B cell (primary cell): Measurements from ENCODE around the gene WDSUB1. TPM values are rescaled to one million over a fixed set of nuclear protein-coding genes. Genes with fewer than 3 reads are reported as not detected.

ENCODE experiments used
- ATAC-seq: fragments of 200-7000 bp; cut with Tn5 transposase; one replicate; pipeline ENCODE4 v1.10.0; 2021; ENCODE audit warnings: low read depth, mild to moderate bottlenecking, moderate number of reproducible peaks, moderate library complexity
- CTCF ChIA-PET: fragments of 350-600 bp; sonication (Branson Sonifier 250); formaldehyde crosslinking; loops from one replicate; lab custom pipeline; 2021; ENCODE audit warnings: antibody characterized with exemption, inconsistent platforms; lab: Charles Lee
- POLR2A ChIA-PET: fragments of 350-600 bp; sonication (Branson Sonifier 250); formaldehyde crosslinking; loops from one replicate; lab custom pipeline; 2021; ENCODE audit warnings: antibody characterized with exemption; lab: Charles Lee
- DNase-seq: peaks from one replicate; pipeline ENCODE4 v3.0.0; 2013
- H2AFZ ChIP-seq: 2 replicates; pipeline ENCODE4 v1.6.1; 2012; ENCODE audit warnings: mild to moderate bottlenecking, low read depth, low read length; ENCODE audit not compliant: insufficient read depth, poor library complexity, severe bottlenecking
- H3K27ac ChIP-seq, 2 donors: 1 replicate in 1 of 2; 2 replicates in 1 of 2; pipeline ENCODE4 v1.5.1; 2012 to 2013; ENCODE audit warnings: low read length in 2 of 2, mild to moderate bottlenecking in 2 of 2, moderate library complexity in 1 of 2
- H3K27me3 ChIP-seq, 4 experiments: fragments of 200-600 bp in 1 of 4; sonication (generic) in 1 of 4; replicated peaks in 1 of 4; 1 replicate in 2 of 4; 2 replicates in 2 of 4; pipeline versions ENCODE4 v1.6.1 to v1.7.0; 2013 to 2016; ENCODE audit warnings: low read length in 3 of 4, mild to moderate bottlenecking in 2 of 4, mixed read lengths in 1 of 4, moderate library complexity in 1 of 4; ENCODE audit not compliant: insufficient read depth in 4 of 4, control insufficient read depth in 3 of 4; ENCODE audit errors: control extremely low read depth in 1 of 4
- H3K36me3 ChIP-seq, 2 experiments: replicated peaks in 1 of 2; 1 replicate in 1 of 2; 2 replicates in 1 of 2; pipeline versions ENCODE4 v1.6.1 to v1.7.1; 2013; ENCODE audit warnings: low read length in 1 of 2; ENCODE audit not compliant: insufficient read depth in 2 of 2, control insufficient read depth in 1 of 2; ENCODE audit errors: control extremely low read depth in 1 of 2, extremely low read depth in 1 of 2
- H3K4me1 ChIP-seq, 2 donors: fragments of 200-600 bp in 1 of 2; sonication (generic) in 1 of 2; 1 replicate in 1 of 2; 2 replicates in 1 of 2; pipeline versions ENCODE4 v1.5.1 to v1.6.1; 2013 to 2017; ENCODE audit warnings: low read length in 2 of 2; ENCODE audit not compliant: control insufficient read depth in 2 of 2, insufficient read depth in 2 of 2
- H3K4me2 ChIP-seq: replicated peaks from 2 replicates; pipeline ENCODE3; 2012; ENCODE audit warnings: mild to moderate bottlenecking, low read depth, low read length; ENCODE audit not compliant: poor library complexity, severe bottlenecking
- H3K4me3 ChIP-seq, 5 experiments: fragments of 200-600 bp in 1 of 5; sonication (generic) in 1 of 5; 1 replicate in 3 of 5; 2 replicates in 2 of 5; pipeline versions ENCODE4 v1.5.1 to v1.7.0; 2011 to 2016; ENCODE audit warnings: low read length in 4 of 5, mild to moderate bottlenecking in 4 of 5, low read depth in 2 of 5, control low read depth in 1 of 5, moderate library complexity in 1 of 5; ENCODE audit not compliant: insufficient read depth in 1 of 5; ENCODE audit errors: control extremely low read depth in 1 of 5, extremely low read depth in 1 of 5
- H3K79me2 ChIP-seq: fragments of 200-600 bp; sonication (generic); one replicate; pipeline ENCODE4 v1.6.0; 2016; ENCODE audit warnings: low read length; ENCODE audit not compliant: control insufficient read depth, insufficient read depth
- H3K9ac ChIP-seq: fragments of 200-600 bp; sonication (generic); 2 replicates; pipeline ENCODE4 v1.6.1; 2017; ENCODE audit warnings: mild to moderate bottlenecking, low read length, moderate library complexity
- H3K9me3 ChIP-seq, 3 donors: one replicate each; pipeline versions ENCODE4 v1.6.1 to v1.7.1; 2013; ENCODE audit warnings: low read length in 2 of 3; ENCODE audit not compliant: control insufficient read depth in 2 of 3, insufficient read depth in 1 of 3; ENCODE audit errors: control extremely low read depth in 1 of 3
- H4K20me1 ChIP-seq: 2 replicates; pipeline ENCODE4 v1.6.0; 2012; ENCODE audit warnings: mild to moderate bottlenecking, low read length; ENCODE audit not compliant: insufficient read depth, control insufficient read depth, poor library complexity, severe bottlenecking
- H3K27ac Mint-ChIP-seq: one replicate; pipeline ENCODE4 v1.8.0; 2021; ENCODE audit warnings: mixed read lengths
- H3K27me3 Mint-ChIP-seq: one replicate; pipeline ENCODE4 v1.8.0; 2021; ENCODE audit warnings: mixed read lengths
- H3K4me1 Mint-ChIP-seq: one replicate; pipeline ENCODE4 v1.8.0; 2021; ENCODE audit warnings: mixed read lengths
- H3K4me3 Mint-ChIP-seq: one replicate; pipeline ENCODE4 v1.8.0; 2021; ENCODE audit warnings: mixed read lengths
- H3K9me3 Mint-ChIP-seq: one replicate; pipeline ENCODE4 v1.8.0; 2022; ENCODE audit warnings: mixed read lengths; ENCODE audit not compliant: insufficient read depth
- CTCF ChIP-seq: fragments of 200-600 bp; IDR thresholded peaks from one replicate; pipeline ENCODE4 v1.8.0; 2022; ENCODE audit warnings: antibody characterized with exemption, mild to moderate bottlenecking
- EZH2 ChIP-seq: IDR thresholded peaks from 2 replicates; pipeline ENCODE4 v1.6.1; 2012; ENCODE audit warnings: borderline replicate concordance, low read depth, mild to moderate bottlenecking, moderate library complexity, low read length; ENCODE audit not compliant: insufficient read depth, poor library complexity, severe bottlenecking
- WGBS: methylation state at CpG from one replicate; pipeline ENCODE4 v1.1.5; 2013; ENCODE audit warnings: missing lambda C conversion rate; ENCODE audit not compliant: insufficient coverage; 5-methylcytosine and 5-hydroxymethylcytosine counted together
- intact Hi-C: fragments of 100-400 bp; cut with micrococcal nuclease; formaldehyde crosslinking; loops from one replicate; pipeline ENCODE4 v1.10.0; 2022
- polyA plus RNA-seq: library from polyadenylated mRNA; depleted of rRNA; stranded (reverse); fragments of >200 nt; gene quantifications from 2 replicates; pipeline ENCODE4 v1.2.3, GENCODE V29; 2012
- total RNA-seq, 2 donors: library from RNA; stranded (reverse); fragments of 120-200 nt in 1 of 2; gene quantifications; 1 replicate in 1 of 2; 2 replicates in 1 of 2; pipeline versions ENCODE4 v1.2.3 to v1.2.4, GENCODE V29; 2013 to 2022

The WDSUB1 gene
- total and polyA plus RNA-seq, 2 donors (not counting 1 experiment from before 2014, with no cell fraction given), result 10.8 to 13.6 TPM

- H2AFZ ChIP-seq, result no peak overlapping the region
- Mint-ChIP-seq H3K4me1 (peaks cover 2% of the 10 kb centered on the region), H3K9me3 (no peaks in the 10 kb centered on the region), H3K27me3 (no peaks in the 10 kb centered on the region), H3K27ac (no peak overlapping the region), H3K4me3 (no peak overlapping the region)
- intact Hi-C loops, result no loop called here
- H3K36me3 ChIP-seq, result peaks cover 8 to 21% of the 10 kb centered on the region in 2 experiments
- peaks cover 15% of the 10 kb centered on the region for H4K20me1 ChIP-seq
- H3K79me2 ChIP-seq, result peaks cover 57% of the 10 kb centered on the region
- CTCF ChIA-PET, result no interaction called here
- no peak for TF ChIP-seq CTCF
- no peak for TF ChIP-seq EZH2
- no peaks in the 10 kb centered on the region for H3K27me3 ChIP-seq
- no peak for DNase-seq
- no peak for ATAC-seq
- no CpG with 5 or more reads among the region's 1 CpG for WGBS
- no peak overlapping the region for H3K27ac ChIP-seq
- no peaks in the 10 kb centered on the region for H3K4me1 ChIP-seq
- H3K4me3 ChIP-seq, result no peak overlapping the region
- POLR2A ChIA-PET, result no interaction called here
- no peak overlapping the region for H3K9ac ChIP-seq
- peaks cover 0 to 2% (median 0%) of the 10 kb centered on the region in 3 donors for H3K9me3 ChIP-seq
- no peak overlapping the region for H3K4me2 ChIP-seq
Observed at GRCh38 chr2:159275111-159275510, 11.4 kb downstream of the WDSUB1 start.

GRCh38 chr2:159272156-159272555, 14.3 kb downstream of the WDSUB1 start:
- Mint-ChIP-seq H3K4me3 (no peak overlapping the region), H3K9me3 (no peaks in the 10 kb centered on the region), H3K4me1 (peaks cover 1% of the 10 kb centered on the region), H3K27ac (no peak overlapping the region), H3K27me3 (no peaks in the 10 kb centered on the region)
- Histone ChIP-seq H3K4me2 (no peak overlapping the region), H4K20me1 (peaks cover 15% of the 10 kb centered on the region), H3K79me2 (peaks cover 48% of the 10 kb centered on the region), H2AFZ (no peak overlapping the region), H3K9ac (no peak overlapping the region), H3K27ac (no peak overlapping the region), H3K9me3 (peaks cover 0 to 2% (median 0%) of the 10 kb centered on the region in 3 donors), H3K36me3 (peaks cover 8 to 21% of the 10 kb centered on the region in 2 experiments), H3K27me3 (no peaks in the 10 kb centered on the region), H3K4me3 (no peak overlapping the region), H3K4me1 (no peaks in the 10 kb centered on the region)
- intact Hi-C loops, result no loop called here
- WGBS, result 100% methylated on average over 3 of the region's 5 CpGs
- DNase-seq, result no peak
- POLR2A ChIA-PET, result no interaction called here
- TF ChIP-seq EZH2 (no peak), CTCF (no peak)
- ATAC-seq, result no peak
- CTCF ChIA-PET, result no interaction called here
